Activated CD4-positive, alpha-beta T cell treated with anti-CD3 and anti-CD28 coated beads, Interleukin-2, amount 10 ng/mL, durations not matched to agents 24 days and 14 days (primary cell): Measurements from ENCODE around the gene LPP. TPM values are rescaled to one million over a fixed set of nuclear protein-coding genes. Genes with fewer than 3 reads are reported as not detected.

Source experiments
- DNase-seq: peaks from one replicate; pipeline ENCODE4 v3.0.0; 2022
- H3K27ac Mint-ChIP-seq: one replicate; pipeline ENCODE4 v1.8.0; 2022; ENCODE audit warnings: mild to moderate bottlenecking, mixed read lengths
- H3K27me3 Mint-ChIP-seq: one replicate; pipeline ENCODE4 v1.8.0; 2022; ENCODE audit warnings: mixed read lengths
- H3K36me3 Mint-ChIP-seq: one replicate; pipeline ENCODE4 v1.8.0; 2022; ENCODE audit warnings: low read depth, mild to moderate bottlenecking, mixed read lengths
- H3K4me1 Mint-ChIP-seq: one replicate; pipeline ENCODE4 v1.8.0; 2021; ENCODE audit warnings: mixed read lengths
- H3K4me3 Mint-ChIP-seq: one replicate; pipeline ENCODE4 v1.8.0; 2022; ENCODE audit warnings: mild to moderate bottlenecking, moderate library complexity, mixed read lengths
- H3K9me3 Mint-ChIP-seq: one replicate; pipeline ENCODE4 v1.8.0; 2021; ENCODE audit warnings: mixed read lengths
- intact Hi-C: fragments of 100-400 bp; cut with micrococcal nuclease; formaldehyde crosslinking; loops from one replicate; pipeline ENCODE4 v1.15.1; 2023
- total RNA-seq: library from RNA; stranded (reverse); gene quantifications from 2 replicates; pipeline ENCODE4 v1.2.3, GENCODE V29; 2022

The LPP gene
- total RNA-seq, 1 donor from 2014 or later = 41.4 TPM

GRCh38 chr3:188742755-188743550 is 589.0 kb downstream of the LPP start:
- H3K4me3 Mint-ChIP-seq = no peak overlapping the region
- H3K27me3 Mint-ChIP-seq = peaks cover 6% of the 10 kb centered on the region
- intact Hi-C loops = no loop called here
- no peak for DNase-seq
- no peak overlapping the region for H3K27ac Mint-ChIP-seq
- H3K4me1 Mint-ChIP-seq = no peaks in the 10 kb centered on the region
- no peaks in the 10 kb centered on the region for H3K36me3 Mint-ChIP-seq
- no peaks in the 10 kb centered on the region for H3K9me3 Mint-ChIP-seq

DNA sequence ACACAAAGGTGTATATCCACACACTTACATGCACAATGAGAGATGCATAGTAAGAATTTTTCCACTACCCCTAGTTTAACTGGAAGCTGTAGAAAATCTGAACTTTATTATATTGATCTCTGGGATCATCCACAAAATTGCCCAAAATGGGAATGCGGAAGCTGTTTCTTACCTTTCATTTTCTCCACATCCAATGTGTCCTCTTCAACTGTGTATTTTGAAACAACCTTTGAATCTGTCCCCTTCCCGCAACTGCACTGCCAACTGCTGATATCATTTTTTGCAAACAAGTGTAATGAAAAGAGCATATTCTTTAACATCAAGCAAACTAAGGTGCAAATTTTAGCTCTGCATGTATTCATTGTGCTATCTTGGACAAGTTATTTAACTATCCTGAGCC is 590.2 kb downstream of the LPP start:
- H3K4me3 Mint-ChIP-seq = no peak overlapping the region
- intact Hi-C loops = no loop called here
- H3K9me3 Mint-ChIP-seq = no peaks in the 10 kb centered on the region
- H3K4me1 Mint-ChIP-seq = peaks cover under 1% of the 10 kb centered on the region
- no peak for DNase-seq
- H3K27me3 Mint-ChIP-seq = peaks cover 5% of the 10 kb centered on the region
- H3K27ac Mint-ChIP-seq = no peak overlapping the region
- no peaks in the 10 kb centered on the region for H3K36me3 Mint-ChIP-seq

DNA sequence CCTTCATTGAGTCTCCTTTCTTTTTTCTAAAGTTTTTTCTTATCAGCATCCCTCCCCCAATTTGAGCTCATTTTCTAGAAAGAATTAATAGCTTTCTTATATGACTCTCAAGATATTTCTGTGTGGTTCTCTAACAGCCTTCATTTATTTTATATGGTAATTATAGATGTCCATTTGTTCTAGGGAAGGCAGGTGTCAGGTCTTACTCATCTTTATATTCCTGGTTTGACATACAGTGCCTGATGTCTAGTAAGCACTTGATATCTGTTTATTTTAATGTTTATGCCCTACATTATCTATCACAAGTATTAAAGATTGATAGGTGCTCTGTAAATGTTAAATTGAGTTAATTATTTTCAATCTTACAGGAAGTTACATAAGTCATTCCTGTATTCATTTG is 591.1 kb downstream of the LPP start:
- Mint-ChIP-seq H3K36me3 (no peaks in the 10 kb centered on the region), H3K9me3 (no peaks in the 10 kb centered on the region), H3K4me1 (peaks cover 2% of the 10 kb centered on the region), H3K27ac (no peak overlapping the region), H3K27me3 (peaks cover 5% of the 10 kb centered on the region), H3K4me3 (no peak overlapping the region)
- intact Hi-C loops = no loop called here
- no peak for DNase-seq

GRCh38 chr3:188746291-188746783 is 592.4 kb downstream of the LPP start:
- intact Hi-C loops = no loop called here
- no peak overlapping the region for H3K4me3 Mint-ChIP-seq
- no peak for DNase-seq
- no peaks in the 10 kb centered on the region for H3K9me3 Mint-ChIP-seq
- peaks cover 5% of the 10 kb centered on the region for H3K27me3 Mint-ChIP-seq
- H3K36me3 Mint-ChIP-seq = peaks cover 3% of the 10 kb centered on the region
- H3K27ac Mint-ChIP-seq = no peak overlapping the region
- H3K4me1 Mint-ChIP-seq = peaks cover 9% of the 10 kb centered on the region

DNA sequence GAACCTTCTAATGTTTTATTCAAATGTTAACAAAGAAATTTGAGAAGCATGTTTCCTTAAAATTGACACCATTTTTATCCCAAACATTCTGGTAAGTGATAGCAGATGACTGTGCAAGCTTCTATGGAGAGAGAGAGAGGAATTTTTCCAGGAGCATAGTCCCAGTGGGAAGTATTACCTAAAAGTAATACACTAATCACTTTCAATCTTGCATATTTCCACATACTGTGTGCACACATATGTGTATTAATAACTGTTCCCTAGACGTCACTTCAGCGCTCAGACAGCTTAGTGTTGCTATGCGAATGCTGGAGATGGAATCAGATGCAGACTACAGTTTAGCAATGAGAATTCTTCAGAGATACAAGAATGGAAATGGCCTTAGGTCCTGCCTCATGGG is 593.5 kb downstream of the LPP start:
- H3K36me3 Mint-ChIP-seq = peaks cover 3% of the 10 kb centered on the region
- no peak overlapping the region for H3K4me3 Mint-ChIP-seq
- no peak overlapping the region for H3K27ac Mint-ChIP-seq
- peaks cover 5% of the 10 kb centered on the region for H3K27me3 Mint-ChIP-seq
- H3K9me3 Mint-ChIP-seq = no peaks in the 10 kb centered on the region
- DNase-seq = no peak
- peaks cover 9% of the 10 kb centered on the region for H3K4me1 Mint-ChIP-seq
- intact Hi-C loops = no loop called here

DNA sequence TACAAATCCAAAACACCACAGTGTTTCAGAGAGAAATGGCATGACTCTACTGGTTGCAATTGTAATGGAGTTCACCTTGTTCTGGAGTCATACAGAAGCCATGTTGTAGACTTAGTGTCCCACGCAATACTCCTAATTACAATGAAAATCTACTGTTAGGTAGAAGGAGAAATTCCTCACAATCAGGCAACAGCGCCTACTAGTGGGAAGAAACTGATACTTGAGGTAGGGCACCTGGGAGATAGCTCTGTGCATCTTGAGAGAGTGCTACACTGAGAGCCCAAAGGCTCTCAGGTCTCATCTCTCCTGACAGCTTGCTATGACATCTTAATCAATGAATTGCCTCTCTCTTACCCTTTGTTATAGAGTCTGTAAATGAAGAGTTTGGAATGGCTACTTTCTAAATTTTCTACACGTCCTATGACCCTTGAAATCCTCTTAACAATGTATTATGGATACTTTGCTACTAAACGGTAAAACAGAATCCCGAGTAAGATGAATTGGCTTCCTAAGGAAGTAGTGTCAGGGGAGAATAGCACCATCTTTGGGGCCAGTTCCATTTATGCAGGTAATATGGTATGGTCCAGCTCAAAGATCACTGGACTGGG is 595.2 kb downstream of the LPP start:
- intact Hi-C loops = no loop called here
- H3K4me1 Mint-ChIP-seq = peaks cover 21% of the 10 kb centered on the region
- no peak overlapping the region for H3K4me3 Mint-ChIP-seq
- DNase-seq = peak; percentile 85
- H3K27ac Mint-ChIP-seq = no peak overlapping the region
- no peaks in the 10 kb centered on the region for H3K9me3 Mint-ChIP-seq
- H3K36me3 Mint-ChIP-seq = peaks cover 3% of the 10 kb centered on the region
- peaks cover 6% of the 10 kb centered on the region for H3K27me3 Mint-ChIP-seq

GRCh38 chr3:188749830-188750229 is 595.9 kb downstream of the LPP start:
- peaks cover 3% of the 10 kb centered on the region for H3K27me3 Mint-ChIP-seq
- DNase-seq = no peak
- H3K36me3 Mint-ChIP-seq = peaks cover 3% of the 10 kb centered on the region
- peaks cover 21% of the 10 kb centered on the region for H3K4me1 Mint-ChIP-seq
- H3K4me3 Mint-ChIP-seq = no peak overlapping the region
- H3K27ac Mint-ChIP-seq = no peak overlapping the region
- intact Hi-C loops = loop anchor here (1.0 to 10.0 kb wide), 7 partner anchors 68 to 575 kb away; no protein-coding TSS in a partner anchor
- H3K9me3 Mint-ChIP-seq = no peaks in the 10 kb centered on the region

DNA sequence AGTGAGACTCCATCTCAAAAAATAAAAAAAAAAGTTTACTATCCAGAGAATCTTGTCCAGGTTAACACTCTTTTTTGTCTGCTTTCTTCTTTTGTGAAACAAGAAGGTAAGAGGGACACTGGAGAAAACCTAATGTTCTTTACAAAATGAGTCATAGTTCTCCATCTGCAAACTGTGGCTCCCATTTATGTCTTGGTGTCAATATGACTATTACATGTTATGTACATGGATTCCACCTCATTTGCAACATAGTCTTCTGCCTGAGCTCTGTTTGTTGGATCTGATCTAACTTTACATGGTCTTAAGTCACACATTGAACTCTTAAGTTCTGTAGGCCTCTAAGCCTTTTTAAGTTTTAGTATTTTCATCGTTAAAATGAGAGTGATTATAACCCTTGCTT is 596.7 kb downstream of the LPP start:
- H3K27ac Mint-ChIP-seq = peak overlapping the region; percentile 17
- H3K36me3 Mint-ChIP-seq = peaks cover 3% of the 10 kb centered on the region
- peaks cover 2% of the 10 kb centered on the region for H3K27me3 Mint-ChIP-seq
- peaks cover 21% of the 10 kb centered on the region for H3K4me1 Mint-ChIP-seq
- intact Hi-C loops = loop anchor here (1.0 to 10.0 kb wide), 7 partner anchors 68 to 574 kb away; no protein-coding TSS in a partner anchor
- DNase-seq = no peak
- H3K4me3 Mint-ChIP-seq = no peak overlapping the region
- no peaks in the 10 kb centered on the region for H3K9me3 Mint-ChIP-seq

- Mint-ChIP-seq H3K4me1 (peaks cover 21% of the 10 kb centered on the region), H3K27me3 (peaks cover 2% of the 10 kb centered on the region), H3K9me3 (no peaks in the 10 kb centered on the region), H3K27ac (peak overlapping the region; percentile 2), H3K4me3 (no peak overlapping the region), H3K36me3 (peaks cover 3% of the 10 kb centered on the region)
- intact Hi-C loops = loop anchor here (1.0 to 10.0 kb wide), 15 partner anchors 25 to 1015 kb away; no protein-coding TSS in a partner anchor
- no peak for DNase-seq
These were observed 598.9 kb downstream of the LPP start for GRCh38 chr3:188752850-188753249.

- Mint-ChIP-seq H3K36me3 (peaks cover 3% of the 10 kb centered on the region), H3K9me3 (no peaks in the 10 kb centered on the region), H3K4me3 (no peak overlapping the region), H3K4me1 (peaks cover 19% of the 10 kb centered on the region), H3K27me3 (peaks cover 2% of the 10 kb centered on the region), H3K27ac (no peak overlapping the region)
- intact Hi-C loops = loop anchor here (5.0 to 10.0 kb wide), 4 partner anchors 72 to 571 kb away; no protein-coding TSS in a partner anchor
- no peak for DNase-seq
These were observed 600.3 kb downstream of the LPP start for GRCh38 chr3:188754267-188754666.

DNA sequence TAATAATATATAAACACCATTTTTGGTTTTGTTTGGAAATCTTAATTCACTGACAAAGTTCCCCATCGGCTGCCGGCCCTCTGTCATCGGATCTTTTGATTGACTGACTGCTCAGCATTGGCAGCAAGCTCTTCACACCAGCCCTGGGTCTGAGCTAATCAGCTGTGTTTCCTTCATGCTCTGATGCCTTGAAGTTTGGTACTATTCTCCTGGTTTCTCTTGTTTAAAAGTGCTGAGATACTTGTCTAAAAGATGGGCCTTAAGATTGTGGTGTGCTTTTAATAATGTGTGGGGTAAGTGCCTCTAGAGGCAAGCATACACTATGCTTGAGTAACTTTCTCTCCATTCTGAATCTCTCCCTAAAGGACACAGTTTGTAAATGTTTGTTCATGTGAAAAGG is 602.3 kb downstream of the LPP start:
- intact Hi-C loops = loop anchor here (10.0 kb wide), 3 partner anchors 351 to 569 kb away; no protein-coding TSS in a partner anchor
- Mint-ChIP-seq H3K27me3 (peaks cover 2% of the 10 kb centered on the region), H3K36me3 (peaks cover 4% of the 10 kb centered on the region), H3K4me3 (no peak overlapping the region), H3K9me3 (no peaks in the 10 kb centered on the region), H3K27ac (no peak overlapping the region), H3K4me1 (peaks cover 12% of the 10 kb centered on the region)
- no peak for DNase-seq

DNA sequence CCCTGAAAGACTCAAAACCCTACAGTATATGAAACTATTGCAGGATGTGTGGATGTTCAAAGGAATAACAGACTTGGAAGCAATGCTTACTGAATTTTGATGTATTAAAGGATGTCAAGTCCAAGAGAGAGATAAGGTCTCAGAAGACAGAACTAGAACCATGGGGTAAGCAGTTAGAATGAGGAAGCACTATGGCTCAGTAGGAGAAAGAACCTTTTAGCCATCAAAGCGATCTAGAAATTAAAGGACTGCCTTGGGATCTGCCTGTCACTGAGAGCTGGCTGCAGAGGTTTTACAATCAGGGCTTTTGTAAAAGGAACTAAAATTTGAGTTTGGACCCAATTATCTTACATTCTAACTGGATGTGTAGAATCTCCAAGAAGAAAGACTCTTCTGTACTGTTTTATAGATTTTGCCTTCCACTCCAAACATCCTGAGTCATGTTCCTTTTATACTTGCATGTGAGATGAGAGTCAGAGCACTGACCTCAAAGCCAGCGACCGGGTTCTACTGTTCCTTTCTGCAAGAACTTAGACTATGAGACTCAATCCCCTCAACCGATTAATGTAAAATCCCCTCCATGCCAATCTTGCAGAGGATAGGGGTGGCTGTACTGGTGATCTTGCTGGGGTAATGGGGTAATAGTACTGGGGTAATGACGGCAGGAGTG is 605.5 kb downstream of the LPP start:
- no peaks in the 10 kb centered on the region for H3K27me3 Mint-ChIP-seq

DNA sequence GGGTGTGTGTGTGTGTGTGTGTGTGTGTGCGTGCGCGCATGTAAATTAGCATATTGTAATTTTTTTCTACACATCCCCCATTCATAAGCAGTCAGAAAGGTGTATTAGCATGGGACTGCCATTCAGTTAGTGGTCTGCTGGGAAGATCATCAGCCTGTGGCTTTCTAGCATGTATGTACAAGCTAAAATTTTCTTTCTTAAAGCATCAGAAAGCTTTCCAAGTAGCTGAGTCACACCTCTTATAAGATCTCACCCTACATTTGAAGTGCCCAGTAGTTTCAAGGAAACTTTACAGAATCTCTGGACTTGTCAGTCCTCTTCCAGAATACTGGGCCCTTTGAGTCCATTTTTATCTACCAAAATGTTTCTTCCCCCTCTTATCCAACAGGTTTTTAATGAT is 606.5 kb downstream of the LPP start:
- intact Hi-C loops = no loop called here
- no peak overlapping the region for H3K27ac Mint-ChIP-seq
- H3K4me3 Mint-ChIP-seq = no peak overlapping the region
- no peaks in the 10 kb centered on the region for H3K9me3 Mint-ChIP-seq
- H3K4me1 Mint-ChIP-seq = no peaks in the 10 kb centered on the region
- no peaks in the 10 kb centered on the region for H3K27me3 Mint-ChIP-seq
- peaks cover 5% of the 10 kb centered on the region for H3K36me3 Mint-ChIP-seq
- DNase-seq = no peak

More for the DNA sequence above, 605.5 kb downstream of the LPP start:
- peaks cover 5% of the 10 kb centered on the region for H3K36me3 Mint-ChIP-seq
- DNase-seq = no peak
- intact Hi-C loops = loop anchor here (10.0 kb wide), 3 partner anchors 355 to 565 kb away; no protein-coding TSS in a partner anchor
- H3K27ac Mint-ChIP-seq = no peak overlapping the region
- H3K9me3 Mint-ChIP-seq = no peaks in the 10 kb centered on the region
- no peaks in the 10 kb centered on the region for H3K4me1 Mint-ChIP-seq
- no peak overlapping the region for H3K4me3 Mint-ChIP-seq

GRCh38 chr3:188761439-188761838 is 607.5 kb downstream of the LPP start:
- no peak for DNase-seq
- H3K9me3 Mint-ChIP-seq = no peaks in the 10 kb centered on the region

More at GRCh38 chr3:188761439-188761838, 607.5 kb downstream of the LPP start:
- Mint-ChIP-seq H3K4me3 (no peak overlapping the region), H3K27ac (no peak overlapping the region), H3K4me1 (no peaks in the 10 kb centered on the region), H3K36me3 (peaks cover 5% of the 10 kb centered on the region), H3K27me3 (no peaks in the 10 kb centered on the region)
- intact Hi-C loops = no loop called here
